ENCODE measurements around the gene GALNT2. TPM values are rescaled to one million over a fixed set of nuclear protein-coding genes. Genes with fewer than 3 reads are reported as not detected.

The GALNT2 gene
- polyA plus RNA-seq, 3 donors from 2014 or later, result 18.5 to 30.0 (median 22.5) TPM

GRCh38 chr1:230189824-230190223 lies 122.8 kb downstream of the GALNT2 start:
- Mint-ChIP-seq H3K27me3 (ENCODE audit: low read depth in 3 of 3) (peaks cover 0 to 2% (median 0%) of the 10 kb centered on the region in 3 donors), H3K4me3 (no peak overlapping the region), H3K9me3 (no peaks in the 10 kb centered on the region), H3K4me1 (peaks cover 41 to 43% of the 10 kb centered on the region in 2 donors), H3K36me3 (peaks cover under 1 to 5% (median 3%) of the 10 kb centered on the region in 3 donors), H3K27ac (peak overlapping the region in 2 of 6 donors; percentile 32 to 75)
- DNase-seq, result no peak

DNA sequence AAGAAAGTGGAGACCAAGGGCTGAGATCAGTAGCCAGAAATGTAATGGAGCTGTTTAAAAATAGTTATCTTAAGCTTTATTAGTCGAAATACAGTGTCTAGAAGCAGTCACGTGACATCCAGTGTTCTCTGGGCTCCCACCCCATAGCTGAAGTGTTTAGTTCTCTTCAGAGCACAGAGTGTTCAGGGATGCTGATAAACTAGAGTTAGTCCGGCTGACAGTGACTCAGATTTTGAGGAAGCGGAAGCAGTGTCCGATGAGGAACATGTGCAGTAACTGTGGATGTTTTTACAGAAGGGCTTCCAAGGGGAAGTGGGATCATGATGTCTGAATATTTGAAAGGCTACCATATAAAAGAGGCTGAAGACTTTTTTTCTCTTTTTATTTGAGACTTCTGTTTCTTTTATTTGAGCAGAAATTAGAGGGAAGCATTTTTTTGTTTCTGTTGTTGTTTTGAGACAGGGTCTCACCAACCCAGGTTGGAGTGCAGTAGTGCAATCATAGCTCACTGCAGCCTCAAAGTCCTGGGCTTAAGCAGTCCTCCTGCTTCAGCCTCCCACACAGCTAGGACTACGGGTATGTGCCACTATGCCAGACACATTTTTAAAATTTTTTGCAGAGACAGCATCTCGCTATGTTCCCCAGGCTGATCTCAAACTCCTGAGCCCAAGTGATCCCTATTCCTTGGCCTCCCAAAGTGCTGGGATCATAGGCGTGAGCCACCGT lies 124.2 kb downstream of the GALNT2 start:
- Mint-ChIP-seq H3K36me3 (peaks cover 0 to 7% (median 0%) of the 10 kb centered on the region in 3 donors), H3K27ac (peak overlapping the region in 2 of 6 donors; percentile 41 to 57), H3K27me3 (ENCODE audit: low read depth in 3 of 3) (no peaks in the 10 kb centered on the region), H3K4me1 (peaks cover 28 to 34% of the 10 kb centered on the region in 2 donors), H3K9me3 (no peaks in the 10 kb centered on the region), H3K4me3 (no peak overlapping the region)
- DNase-seq, result no peak

GRCh38 chr1:230191855-230192254 lies 124.8 kb downstream of the GALNT2 start:
- H3K4me3 Mint-ChIP-seq, result no peak overlapping the region
- no peaks in the 10 kb centered on the region for H3K27me3 Mint-ChIP-seq (ENCODE audit: low read depth in 3 of 3)
- peaks cover 0 to 7% (median 0%) of the 10 kb centered on the region in 3 donors for H3K36me3 Mint-ChIP-seq
- H3K9me3 Mint-ChIP-seq, result no peaks in the 10 kb centered on the region
- H3K27ac Mint-ChIP-seq, result peak overlapping the region in 1 of 6 donors; percentile 2
- H3K4me1 Mint-ChIP-seq, result peaks cover 23 to 28% of the 10 kb centered on the region in 2 donors
- no peak for DNase-seq

GRCh38 chr1:230194525-230194924 lies 127.5 kb downstream of the GALNT2 start:
- Mint-ChIP-seq H3K36me3 (peaks cover 0 to 7% (median 0%) of the 10 kb centered on the region in 3 donors), H3K27ac (peak overlapping the region in 2 of 6 donors; percentile 16 to 34), H3K4me1 (peaks cover 6 to 24% of the 10 kb centered on the region in 2 donors), H3K27me3 (ENCODE audit: low read depth in 3 of 3) (peaks cover 0 to 2% (median 0%) of the 10 kb centered on the region in 3 donors), H3K9me3 (no peaks in the 10 kb centered on the region), H3K4me3 (no peak overlapping the region)
- DNase-seq, result no peak

DNA sequence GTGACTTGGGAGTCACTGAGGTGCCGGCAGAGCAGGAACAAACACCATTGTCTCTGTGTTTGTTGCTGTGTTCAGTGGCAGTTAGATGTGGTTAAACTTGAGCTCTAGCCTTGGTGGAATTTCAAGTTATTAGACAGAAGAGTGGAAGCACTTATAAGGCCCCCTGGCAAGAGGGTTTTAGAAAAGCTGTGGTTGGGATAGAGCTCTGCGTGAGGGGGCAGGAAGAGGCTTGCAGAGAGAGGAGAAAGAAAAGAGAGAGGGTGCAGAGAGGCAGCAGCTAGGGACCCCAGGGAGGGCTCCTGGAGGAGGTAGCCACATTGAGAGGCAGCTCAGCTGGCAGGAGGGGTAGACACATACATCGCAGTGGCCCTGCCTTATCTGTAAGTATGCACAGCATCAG lies 128.2 kb downstream of the GALNT2 start:
- no peak for DNase-seq
- Mint-ChIP-seq H3K36me3 (peaks cover 0 to 7% (median 0%) of the 10 kb centered on the region in 3 donors), H3K4me3 (no peak overlapping the region), H3K27me3 (ENCODE audit: low read depth in 3 of 3) (peaks cover 0 to 2% (median 0%) of the 10 kb centered on the region in 3 donors), H3K9me3 (no peaks in the 10 kb centered on the region), H3K4me1 (peaks cover 6 to 26% of the 10 kb centered on the region in 2 donors), H3K27ac (peak overlapping the region in 1 of 6 donors; percentile 34)

DNA sequence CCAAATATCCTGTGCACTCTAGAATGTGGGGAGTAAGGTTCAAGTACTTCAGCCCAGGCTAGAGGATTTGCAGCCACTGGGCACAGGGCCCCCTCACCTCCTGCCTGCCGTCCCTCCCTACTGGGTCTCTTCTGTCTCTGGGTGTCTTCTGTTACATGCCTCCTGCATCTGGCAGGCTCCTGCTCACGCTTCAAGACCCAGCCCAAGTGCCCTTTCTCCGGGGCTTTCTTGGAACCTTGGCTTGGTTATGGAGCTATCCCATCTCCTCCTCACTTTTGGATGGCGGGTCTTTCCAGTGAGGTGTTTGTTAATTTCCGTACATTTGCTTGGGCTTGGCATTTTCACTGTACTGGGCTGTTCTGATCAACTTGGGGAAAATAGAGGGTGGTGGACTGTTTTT lies 129.0 kb downstream of the GALNT2 start:
- Mint-ChIP-seq H3K9me3 (no peaks in the 10 kb centered on the region), H3K27me3 (ENCODE audit: low read depth in 3 of 3) (peaks cover 0 to 3% (median 2%) of the 10 kb centered on the region in 3 donors), H3K36me3 (peaks cover 0 to 7% (median 0%) of the 10 kb centered on the region in 3 donors), H3K27ac (no peak overlapping the region), H3K4me1 (peaks cover 4 to 26% of the 10 kb centered on the region in 2 donors), H3K4me3 (no peak overlapping the region)
- no peak for DNase-seq

DNA sequence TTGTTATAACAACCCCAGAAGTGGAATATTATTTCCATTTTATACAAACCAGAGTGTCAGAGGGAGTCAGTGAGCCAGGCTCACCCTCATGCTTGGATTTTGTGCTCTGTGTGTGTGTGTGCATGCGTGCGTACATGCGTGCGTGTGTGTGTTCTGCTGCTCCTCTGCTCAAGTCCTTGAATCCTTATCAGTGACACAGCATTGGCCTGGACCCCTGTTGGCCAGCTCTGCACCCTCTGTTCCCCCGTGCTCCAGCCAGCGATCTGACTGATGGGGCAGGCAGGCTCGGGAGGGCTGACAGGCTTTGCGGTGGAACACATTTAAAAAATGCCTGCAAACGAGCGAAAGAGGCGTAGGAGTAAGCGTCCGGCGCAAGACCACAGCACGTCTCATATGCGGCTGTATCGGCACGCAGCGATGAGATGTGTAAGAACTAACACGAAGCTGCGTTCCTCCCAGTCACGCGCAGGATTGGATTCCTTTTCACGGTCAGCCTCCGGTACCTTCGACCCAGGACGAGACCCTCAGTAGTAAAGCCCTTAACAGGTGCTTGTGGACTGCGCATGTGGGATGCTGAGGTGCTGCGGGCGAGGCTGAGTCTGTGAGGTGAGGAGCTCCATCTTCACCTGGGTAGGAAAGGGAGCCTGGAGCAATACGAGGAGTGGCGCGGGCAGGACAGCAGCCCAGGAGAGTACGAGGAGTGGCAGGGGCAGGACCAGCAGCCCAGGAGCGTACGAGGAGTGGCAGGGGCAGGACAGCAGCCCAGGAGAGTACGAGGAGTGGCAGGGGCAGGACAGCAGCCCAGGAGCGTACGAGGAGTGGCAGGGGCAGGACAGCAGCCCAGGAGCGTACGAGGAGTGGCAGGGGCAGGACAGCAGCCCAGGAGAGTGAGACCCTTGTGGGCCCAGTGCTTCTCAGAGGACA lies 130.9 kb downstream of the GALNT2 start:
- Mint-ChIP-seq H3K36me3 (peaks cover under 1 to 7% (median 1%) of the 10 kb centered on the region in 3 donors), H3K4me3 (no peak overlapping the region), H3K27me3 (ENCODE audit: low read depth in 3 of 3) (peaks cover 0 to 3% (median 2%) of the 10 kb centered on the region in 3 donors), H3K4me1 (peaks cover 4 to 26% of the 10 kb centered on the region in 2 donors), H3K9me3 (no peaks in the 10 kb centered on the region), H3K27ac (no peak overlapping the region)
- no peak for DNase-seq

DNA sequence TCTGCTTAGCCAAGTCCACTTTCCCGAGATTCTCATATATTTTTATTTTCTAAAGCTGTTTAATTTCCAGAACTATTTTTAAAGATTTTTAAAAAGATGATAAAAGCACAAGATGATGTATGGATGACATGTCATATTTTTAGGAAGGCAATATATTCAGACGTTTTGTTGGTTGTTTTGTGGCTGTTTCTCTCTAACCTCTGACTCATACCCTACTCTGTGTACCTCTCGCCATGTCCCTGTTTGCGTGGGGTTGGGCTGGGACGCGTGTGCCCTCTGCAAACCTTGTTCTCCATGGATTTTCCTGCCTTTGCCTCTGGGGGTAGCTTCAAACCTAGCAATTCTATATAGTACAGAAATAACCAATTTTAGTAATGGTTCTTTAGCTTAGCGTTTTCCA lies 132.0 kb downstream of the GALNT2 start:
- peak overlapping the region in 3 of 6 donors; percentile 8 to 74 (median 35) for H3K27ac Mint-ChIP-seq
- peaks cover 0 to 3% (median 2%) of the 10 kb centered on the region in 3 donors for H3K27me3 Mint-ChIP-seq (ENCODE audit: low read depth in 3 of 3)

DNA sequence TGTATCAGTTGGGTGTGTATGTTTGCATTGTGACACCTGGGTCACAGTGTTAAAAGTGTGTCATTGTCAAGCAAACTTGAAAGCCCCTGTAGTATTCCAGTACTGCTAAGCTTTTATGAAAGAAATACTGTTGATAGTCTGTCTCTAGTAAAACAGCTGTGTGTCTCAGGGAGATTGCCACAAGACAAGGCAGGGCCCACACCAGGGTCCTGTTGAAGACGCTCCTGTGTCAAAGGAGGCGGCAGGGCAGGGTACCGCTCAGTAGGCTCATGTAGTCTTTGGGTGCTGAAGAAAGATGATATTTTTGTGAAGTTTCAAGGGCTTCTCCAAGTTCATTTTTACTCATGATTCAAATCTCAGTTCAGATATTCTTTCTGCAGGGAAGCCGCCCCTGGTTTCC lies 132.5 kb downstream of the GALNT2 start:
- Mint-ChIP-seq H3K27ac (peak overlapping the region in 1 of 6 donors; percentile 35), H3K4me3 (no peak overlapping the region), H3K36me3 (peaks cover 8 to 17% (median 9%) of the 10 kb centered on the region in 3 donors), H3K27me3 (ENCODE audit: low read depth in 3 of 3) (peaks cover 0 to 3% (median 2%) of the 10 kb centered on the region in 3 donors), H3K9me3 (no peaks in the 10 kb centered on the region), H3K4me1 (peaks cover 4 to 25% of the 10 kb centered on the region in 2 donors)
- DNase-seq, result no peak

More for the DNA sequence above, 132.0 kb downstream of the GALNT2 start:
- H3K4me3 Mint-ChIP-seq, result no peak overlapping the region
- H3K36me3 Mint-ChIP-seq, result peaks cover 7 to 12% (median 7%) of the 10 kb centered on the region in 3 donors
- H3K4me1 Mint-ChIP-seq, result peaks cover 4 to 26% of the 10 kb centered on the region in 2 donors
- no peaks in the 10 kb centered on the region for H3K9me3 Mint-ChIP-seq
- DNase-seq, result no peak

GRCh38 chr1:230200276-230200675 lies 133.2 kb downstream of the GALNT2 start:
- H3K4me1 Mint-ChIP-seq, result peaks cover 0 to 18% of the 10 kb centered on the region in 2 donors

DNA sequence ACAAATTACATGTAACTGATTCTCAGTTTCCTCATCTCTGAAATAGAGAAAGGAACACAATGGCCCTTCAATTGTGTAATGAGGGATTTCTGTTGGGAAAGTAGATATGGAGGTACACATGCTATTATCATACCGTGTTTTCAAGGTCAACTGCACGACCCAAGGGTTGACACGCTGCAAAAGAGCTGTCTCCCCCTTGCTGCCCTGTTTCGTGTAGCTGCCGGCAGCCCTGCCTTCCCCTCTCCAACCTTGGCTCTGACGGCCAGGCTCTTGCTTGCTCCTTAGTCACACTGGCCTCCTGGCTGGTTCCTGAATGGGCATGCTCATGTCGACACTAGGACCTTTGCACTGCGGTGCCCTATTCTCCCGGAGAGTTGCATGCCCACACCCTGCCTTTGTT lies 134.4 kb downstream of the GALNT2 start:
- H3K27me3 Mint-ChIP-seq (ENCODE audit: low read depth in 3 of 3), result peaks cover 0 to 3% (median 2%) of the 10 kb centered on the region in 3 donors
- H3K36me3 Mint-ChIP-seq, result peaks cover 5 to 21% (median 14%) of the 10 kb centered on the region in 3 donors
- no peak for DNase-seq
- H3K4me3 Mint-ChIP-seq, result no peak overlapping the region
- peak overlapping the region in 1 of 6 donors; percentile 31 for H3K27ac Mint-ChIP-seq
- peaks cover 0 to 18% of the 10 kb centered on the region in 2 donors for H3K4me1 Mint-ChIP-seq
- no peaks in the 10 kb centered on the region for H3K9me3 Mint-ChIP-seq

More at GRCh38 chr1:230200276-230200675, 133.2 kb downstream of the GALNT2 start:
- Mint-ChIP-seq H3K27ac (no peak overlapping the region), H3K27me3 (ENCODE audit: low read depth in 3 of 3) (peaks cover 0 to 3% (median 2%) of the 10 kb centered on the region in 3 donors), H3K4me3 (no peak overlapping the region), H3K9me3 (no peaks in the 10 kb centered on the region), H3K36me3 (peaks cover 6 to 21% (median 11%) of the 10 kb centered on the region in 3 donors)
- DNase-seq, result no peak

GRCh38 chr1:230204842-230205241 lies 137.8 kb downstream of the GALNT2 start:
- Mint-ChIP-seq H3K4me1 (peaks cover 19 to 23% of the 10 kb centered on the region in 2 donors), H3K27ac (no peak overlapping the region), H3K9me3 (no peaks in the 10 kb centered on the region), H3K36me3 (peaks cover 5 to 21% (median 14%) of the 10 kb centered on the region in 3 donors), H3K27me3 (ENCODE audit: low read depth in 3 of 3) (peaks cover 0 to 10% (median 9%) of the 10 kb centered on the region in 3 donors), H3K4me3 (no peak overlapping the region)
- no peak for DNase-seq

- DNase-seq, result no peak
- no peak overlapping the region for H3K4me3 Mint-ChIP-seq
- peaks cover 0 to 11% (median 9%) of the 10 kb centered on the region in 3 donors for H3K27me3 Mint-ChIP-seq (ENCODE audit: low read depth in 3 of 3)
- H3K4me1 Mint-ChIP-seq, result peaks cover 27 to 33% of the 10 kb centered on the region in 2 donors
- H3K27ac Mint-ChIP-seq, result peak overlapping the region in 1 of 6 donors; percentile 7
- peaks cover 5 to 21% (median 14%) of the 10 kb centered on the region in 3 donors for H3K36me3 Mint-ChIP-seq
- H3K9me3 Mint-ChIP-seq, result no peaks in the 10 kb centered on the region
Observed at GRCh38 chr1:230205719-230206198, 138.7 kb downstream of the GALNT2 start.
